ENCODE results near the gene ZNF22. TPM values are rescaled to one million over a fixed set of nuclear protein-coding genes. Genes with fewer than 3 reads are reported as not detected.

The ZNF22 gene
- total and polyA plus RNA-seq, 12 donors, result 8.0 to 28.7 (median 13.2) TPM

DNA sequence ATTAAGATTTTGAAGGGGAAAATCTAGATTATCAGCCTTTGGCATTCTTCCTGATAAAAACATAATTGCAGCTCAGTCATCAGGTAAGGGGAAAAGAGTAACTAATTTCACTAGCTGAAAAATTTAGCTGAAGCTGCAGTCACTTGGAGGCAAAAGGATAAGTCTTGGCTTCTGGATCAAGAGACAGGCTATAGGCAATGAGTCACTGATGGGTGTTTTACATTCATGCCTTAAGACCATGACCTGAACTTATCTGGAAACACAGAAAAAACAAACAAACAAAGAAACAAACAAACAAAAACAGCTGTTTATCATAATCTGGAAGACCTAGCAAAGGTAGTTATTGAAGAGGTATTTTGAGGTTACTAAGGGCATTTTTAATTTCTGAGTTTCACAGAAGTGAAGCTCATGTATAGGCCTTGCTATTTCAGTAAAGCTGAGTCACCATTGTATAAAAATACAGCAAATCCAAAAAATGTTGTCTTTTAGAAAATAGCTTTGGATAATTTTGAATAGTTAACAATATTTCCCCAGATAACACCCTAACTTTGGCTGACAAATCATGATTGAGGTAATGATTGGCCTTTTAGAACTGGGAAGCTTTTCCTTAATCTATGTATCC lies 40.3 kb downstream of the ZNF22 start:
- intact Hi-C loops (cut with DNase I), result no loop called here
- Histone ChIP-seq H3K27me3 (no peaks in the 10 kb centered on the region), H3K4me1 (replicated peaks in 1 of 2) (no peaks in the 10 kb centered on the region), H3K4me3 (no peak overlapping the region), H3K9me3 (replicated peaks in 1 of 3) (no peaks in the 10 kb centered on the region), H3K27ac (no peak overlapping the region), H3K36me3 (replicated peaks in 1 of 2) (no peaks in the 10 kb centered on the region)
- TF ChIP-seq CTCF (IDR thresholded peaks at IDR 0.05), result no peak
- no peak for DNase-seq

- no peak overlapping the region for H3K27ac ChIP-seq
- intact Hi-C loops (cut with DNase I), result no loop called here
- H3K4me1 ChIP-seq (replicated peaks in 1 of 2), result no peaks in the 10 kb centered on the region
- no peaks in the 10 kb centered on the region for H3K36me3 ChIP-seq (replicated peaks in 1 of 2)
- H3K9me3 ChIP-seq (replicated peaks in 1 of 3), result no peaks in the 10 kb centered on the region
- TF ChIP-seq POLR2A (IDR thresholded peaks at IDR 0.05) (no peak), CTCF (IDR thresholded peaks at IDR 0.05) (no peak)
- DNase-seq, result no peak
- no peak overlapping the region for H3K4me3 ChIP-seq
- 52 to 59% (median 55%) methylated on average over 7 of the region's 7 CpGs for WGBS, 4 donors
- no peaks in the 10 kb centered on the region for H3K27me3 ChIP-seq
Measured at GRCh38 chr10:45044290-45044689, 43.6 kb downstream of the ZNF22 start.

DNA sequence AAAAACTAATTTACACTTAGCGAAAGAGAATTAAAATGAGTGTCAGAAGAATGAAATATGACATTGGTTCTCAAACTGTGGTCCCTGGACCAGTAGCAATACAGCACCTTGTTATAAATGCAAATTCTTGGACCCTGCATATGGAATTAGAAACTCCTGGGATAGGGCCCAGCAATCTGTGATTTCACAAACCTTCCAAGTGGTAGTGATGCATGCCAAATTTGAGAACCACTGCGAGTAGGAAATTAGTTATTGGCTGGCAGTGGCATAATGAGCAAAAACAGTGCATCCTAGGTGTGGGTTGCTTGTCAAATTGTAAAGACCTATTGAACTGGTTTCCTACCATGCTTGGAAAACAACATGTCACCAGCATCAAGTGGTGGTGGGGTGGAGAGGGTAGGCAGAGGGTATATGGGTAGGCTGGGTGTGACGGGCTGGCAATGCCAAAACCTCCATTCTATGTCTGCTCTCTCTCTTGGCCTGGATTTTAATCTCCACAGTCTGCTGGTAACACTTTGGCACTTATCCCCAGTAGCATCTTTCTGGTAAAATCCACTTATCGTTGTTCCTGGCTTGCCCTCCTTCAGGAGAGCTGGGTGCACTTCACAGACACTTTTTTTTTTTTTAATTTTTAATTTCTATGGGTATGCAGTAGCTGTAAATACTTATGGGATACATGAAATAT lies 50.0 kb downstream of the ZNF22 start:
- no peaks in the 10 kb centered on the region for H3K27me3 ChIP-seq
- intact Hi-C loops (cut with DNase I), result no loop called here
- H3K9me3 ChIP-seq (replicated peaks in 1 of 3), result no peaks in the 10 kb centered on the region
- H3K4me1 ChIP-seq (replicated peaks in 1 of 2), result no peaks in the 10 kb centered on the region
- no peaks in the 10 kb centered on the region for H3K36me3 ChIP-seq (replicated peaks in 1 of 2)
- whole genome bisulfite sequencing, 4 donors, result 61 to 83% (median 68%) methylated on average over 4 of the region's 4 CpGs
- DNase-seq, result no peak
- H3K27ac ChIP-seq, result no peak overlapping the region
- H3K4me3 ChIP-seq, result no peak overlapping the region
- no peak for TF ChIP-seq POLR2A (IDR thresholded peaks at IDR 0.05)
- TF ChIP-seq CTCF (IDR thresholded peaks at IDR 0.05), result no peak

- no peaks in the 10 kb centered on the region for H3K4me1 ChIP-seq (replicated peaks in 1 of 2)
- WGBS, 4 donors, result 51 to 61% (median 55%) methylated on average over 1 of the region's 1 CpG
- no peaks in the 10 kb centered on the region for H3K36me3 ChIP-seq (replicated peaks in 1 of 2)
- DNase-seq, result no peak
- H3K27ac ChIP-seq, result no peak overlapping the region
- H3K4me3 ChIP-seq, result no peak overlapping the region
- H3K27me3 ChIP-seq, result no peaks in the 10 kb centered on the region
- intact Hi-C loops (cut with DNase I), result no loop called here
- H3K9me3 ChIP-seq (replicated peaks in 1 of 3), result no peaks in the 10 kb centered on the region
- no peak for TF ChIP-seq CTCF (IDR thresholded peaks at IDR 0.05)
- no peak for TF ChIP-seq POLR2A (IDR thresholded peaks at IDR 0.05)
Measured at GRCh38 chr10:45052700-45053099, 52.0 kb downstream of the ZNF22 start.

Data from adrenal gland (tissue), 12 donors.